Testis (tissue), 3 donors: ENCODE measurements around the gene MAPK8IP3. TPM values are rescaled to one million over a fixed set of nuclear protein-coding genes. Genes with fewer than 3 reads are reported as not detected.
"Not testable (repeated sequence)": the region's sequence is repeated elsewhere in the genome, so short reads cannot be mapped to it uniquely, and the experiment has no call there.

Experiments
- DNase-seq: peaks from one replicate; pipeline ENCODE4 v3.0.0-alpha.2; 2019
- H3K27ac ChIP-seq, 2 donors: fragments of 200-600 bp; sonication (generic); one replicate each; pipeline ENCODE4 v1.5.1; 2019
- H3K27me3 ChIP-seq: fragments of 200-600 bp; sonication (generic); one replicate; pipeline ENCODE4 v1.5.1; 2019
- H3K36me3 ChIP-seq: fragments of 200-600 bp; sonication (generic); one replicate; pipeline ENCODE4 v1.5.1; 2017; ENCODE audit warnings: low read depth; ENCODE audit errors: missing control alignments
- H3K4me1 ChIP-seq: fragments of 200-600 bp; sonication (generic); one replicate; pipeline ENCODE4 v1.5.1; 2019
- H3K4me3 ChIP-seq, 2 donors: fragments of 200-600 bp; sonication (generic); one replicate each; pipeline ENCODE4 v1.5.1; 2017 to 2019
- H3K9me3 ChIP-seq: fragments of 200-600 bp; sonication (generic); one replicate; pipeline ENCODE4 v1.5.1; 2017
- POLR2A ChIP-seq: fragments of 450-650 bp; IDR thresholded peaks from one replicate; pipeline ENCODE4 v1.6.1; 2017; ENCODE audit warnings: antibody characterized with exemption, mild to moderate bottlenecking, moderate library complexity
- WGBS, 2 donors: methylation state at CpG; one replicate each; pipeline ENCODE4 v1.1.5; 2018; 5-methylcytosine and 5-hydroxymethylcytosine counted together
- intact Hi-C: fragments of 100-400 bp; cut with DNase I; formaldehyde crosslinking; loops from one replicate; pipeline ENCODE4 v1.15.1; 2023; ENCODE audit warnings: low total_unique reads
- polyA plus RNA-seq: library from polyadenylated mRNA; stranded (reverse); fragments of 350-450 nt; fragmentation: Illumina TruSeq; extraction: RNeasy Lipid Tissue Mini Kit (QIAGEN cat#74804); gene quantifications from one replicate; pipeline ENCODE4 v1.2.3, GENCODE V29; 2014; ENCODE audit warnings: low read depth, low replicate concordance; ENCODE audit not compliant: insufficient read depth
- total RNA-seq, 2 donors: library from RNA; depleted of rRNA; stranded (reverse); fragments of >200 nt; gene quantifications; one replicate each; pipeline ENCODE4 v1.2.3, GENCODE V29; 2016
- TF ChIP-seq, protein P1 (sequence below), 3 experiments: fragments of 450-650 bp in 2 of 3; fragments of 200-600 bp in 1 of 3; sonication (generic) in 1 of 3; IDR thresholded peaks; one replicate each; pipeline ENCODE4 v1.5.1; 2016 to 2019; ENCODE audit warnings: antibody characterized with exemption in 3 of 3, mild to moderate bottlenecking in 2 of 3, moderate library complexity in 1 of 3

MAPK8IP3 gene
- total and polyA plus RNA-seq, 3 donors from 2014 or later = 52.7 to 154 (median 128) TPM

DNA sequence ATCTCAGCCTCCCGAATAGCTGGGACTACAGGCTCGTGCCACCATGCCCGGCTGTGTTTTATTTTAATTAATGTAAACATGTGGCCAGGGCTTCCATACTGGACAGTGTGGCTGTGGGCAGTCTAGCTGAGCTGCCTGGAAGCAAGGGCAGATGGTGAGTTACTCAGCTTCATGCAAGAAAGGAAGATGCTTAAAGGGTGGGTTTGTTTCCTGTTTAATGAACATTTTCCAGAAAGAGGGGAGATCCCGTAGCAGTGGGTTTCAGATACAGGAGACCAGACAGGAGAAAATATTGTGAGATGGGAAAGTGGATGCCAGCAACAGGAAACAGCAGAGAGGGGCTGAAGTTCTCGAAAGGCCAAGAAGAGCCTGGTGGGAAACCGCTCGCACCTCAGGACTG, 7.3 kb downstream of the MAPK8IP3 start:
- Histone ChIP-seq H3K4me3 (no peak overlapping the region), H3K9me3 (no peaks in the 10 kb centered on the region), H3K4me1 (peaks cover 10% of the 10 kb centered on the region), H3K27ac (no peak overlapping the region), H3K27me3 (no peaks in the 10 kb centered on the region), H3K36me3 (no peaks in the 10 kb centered on the region)
- TF ChIP-seq, protein P1, sequence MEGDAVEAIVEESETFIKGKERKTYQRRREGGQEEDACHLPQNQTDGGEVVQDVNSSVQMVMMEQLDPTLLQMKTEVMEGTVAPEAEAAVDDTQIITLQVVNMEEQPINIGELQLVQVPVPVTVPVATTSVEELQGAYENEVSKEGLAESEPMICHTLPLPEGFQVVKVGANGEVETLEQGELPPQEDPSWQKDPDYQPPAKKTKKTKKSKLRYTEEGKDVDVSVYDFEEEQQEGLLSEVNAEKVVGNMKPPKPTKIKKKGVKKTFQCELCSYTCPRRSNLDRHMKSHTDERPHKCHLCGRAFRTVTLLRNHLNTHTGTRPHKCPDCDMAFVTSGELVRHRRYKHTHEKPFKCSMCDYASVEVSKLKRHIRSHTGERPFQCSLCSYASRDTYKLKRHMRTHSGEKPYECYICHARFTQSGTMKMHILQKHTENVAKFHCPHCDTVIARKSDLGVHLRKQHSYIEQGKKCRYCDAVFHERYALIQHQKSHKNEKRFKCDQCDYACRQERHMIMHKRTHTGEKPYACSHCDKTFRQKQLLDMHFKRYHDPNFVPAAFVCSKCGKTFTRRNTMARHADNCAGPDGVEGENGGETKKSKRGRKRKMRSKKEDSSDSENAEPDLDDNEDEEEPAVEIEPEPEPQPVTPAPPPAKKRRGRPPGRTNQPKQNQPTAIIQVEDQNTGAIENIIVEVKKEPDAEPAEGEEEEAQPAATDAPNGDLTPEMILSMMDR (IDR thresholded peaks at IDR 0.05) = no peak
- TF ChIP-seq POLR2A = no peak
- intact Hi-C loops = no loop called here
- 80 to 84% methylated on average over 7 of the region's 7 CpGs for WGBS, 2 donors
- no peak for DNase-seq

DNA sequence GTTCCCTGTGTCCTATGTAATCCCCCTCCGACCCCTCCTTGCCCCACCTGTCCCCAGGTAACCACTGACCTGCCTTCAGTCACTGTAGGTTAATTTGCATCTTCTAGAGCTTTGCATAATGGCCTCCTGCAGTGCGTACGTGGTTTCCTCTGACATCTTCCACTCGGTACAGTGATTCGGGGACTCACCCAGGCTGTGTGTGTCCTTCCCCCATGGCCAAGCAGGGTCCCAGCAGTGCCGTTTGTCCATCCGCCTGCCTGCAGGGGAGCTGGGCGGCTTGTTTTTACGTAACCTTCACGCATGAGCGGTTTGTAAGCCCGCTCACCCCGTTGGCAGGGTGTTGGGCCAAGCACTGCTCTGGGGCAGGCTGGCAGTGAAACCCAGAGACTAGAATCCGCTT, 7.9 kb downstream of the MAPK8IP3 start:
- no peak overlapping the region for H3K4me3 ChIP-seq
- H3K27me3 ChIP-seq = no peaks in the 10 kb centered on the region
- H3K4me1 ChIP-seq = peaks cover 7% of the 10 kb centered on the region
- WGBS, 2 donors = 87 to 88% methylated on average over 12 to 14 of the region's 14 CpGs
- no peaks in the 10 kb centered on the region for H3K9me3 ChIP-seq
- H3K27ac ChIP-seq = no peak overlapping the region
- intact Hi-C loops = no loop called here
- no peaks in the 10 kb centered on the region for H3K36me3 ChIP-seq
- DNase-seq = no peak
- TF ChIP-seq, protein P1 (IDR thresholded peaks at IDR 0.05) = no peak
- no peak for TF ChIP-seq POLR2A

DNA sequence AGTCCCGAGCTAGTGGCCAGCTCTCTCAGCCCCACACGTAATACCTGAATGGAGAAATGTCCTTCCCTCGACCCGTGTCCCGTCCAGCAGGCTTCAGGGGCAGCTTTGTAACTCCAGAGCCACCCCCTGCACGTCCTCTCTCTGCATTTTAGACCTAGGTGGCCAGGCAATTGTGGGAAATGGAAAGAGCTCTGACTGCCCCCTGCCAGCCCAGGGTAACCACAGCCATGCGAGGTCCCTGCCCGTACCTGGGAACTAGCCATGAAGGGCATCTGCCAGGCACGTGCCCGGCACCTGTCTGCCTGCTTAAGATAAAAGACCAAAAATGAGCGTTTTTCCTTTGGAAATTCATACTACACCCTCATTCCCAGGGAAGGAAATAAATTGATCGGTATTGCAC, 9.2 kb downstream of the MAPK8IP3 start:
- TF ChIP-seq POLR2A = no peak
- TF ChIP-seq, protein P1 (IDR thresholded peaks at IDR 0.05) = no peak
- no peak overlapping the region for H3K27ac ChIP-seq
- H3K4me1 ChIP-seq = peaks cover 7% of the 10 kb centered on the region
- H3K4me3 ChIP-seq = no peak overlapping the region
- intact Hi-C loops = no loop called here
- no peaks in the 10 kb centered on the region for H3K27me3 ChIP-seq
- H3K9me3 ChIP-seq = no peaks in the 10 kb centered on the region
- no peak for DNase-seq
- WGBS, 2 donors = 94 to 96% methylated on average over 12 of the region's 12 CpGs
- H3K36me3 ChIP-seq = no peaks in the 10 kb centered on the region

DNA sequence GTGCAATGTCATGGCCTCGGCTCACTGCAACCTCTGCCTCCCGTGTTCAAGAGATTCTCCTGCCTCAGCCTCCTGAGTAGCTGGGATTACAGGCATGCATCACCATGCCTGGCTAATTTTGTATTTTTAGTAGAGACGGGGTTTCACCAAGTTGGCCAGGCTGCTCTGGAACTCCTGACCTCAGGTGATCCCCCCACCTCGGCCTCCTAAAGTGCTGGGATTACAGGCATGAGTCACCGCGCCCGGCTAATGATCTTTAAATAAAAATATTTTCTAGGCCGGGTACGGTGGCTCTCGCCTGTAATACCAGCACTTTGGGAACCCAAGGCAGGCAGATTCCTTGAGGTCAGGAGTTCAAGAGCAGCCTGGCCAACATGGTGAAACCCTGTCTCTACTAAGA, 12.2 kb downstream of the MAPK8IP3 start:
- H3K4me3 ChIP-seq, H3K9me3 ChIP-seq, intact Hi-C loops, H3K36me3 ChIP-seq, DNase-seq, H3K27ac ChIP-seq, H3K4me1 ChIP-seq, H3K27me3 ChIP-seq: not testable (repeated sequence)
- 89 to 97% methylated on average over 7 to 10 of the region's 10 CpGs for WGBS, 2 donors

DNA sequence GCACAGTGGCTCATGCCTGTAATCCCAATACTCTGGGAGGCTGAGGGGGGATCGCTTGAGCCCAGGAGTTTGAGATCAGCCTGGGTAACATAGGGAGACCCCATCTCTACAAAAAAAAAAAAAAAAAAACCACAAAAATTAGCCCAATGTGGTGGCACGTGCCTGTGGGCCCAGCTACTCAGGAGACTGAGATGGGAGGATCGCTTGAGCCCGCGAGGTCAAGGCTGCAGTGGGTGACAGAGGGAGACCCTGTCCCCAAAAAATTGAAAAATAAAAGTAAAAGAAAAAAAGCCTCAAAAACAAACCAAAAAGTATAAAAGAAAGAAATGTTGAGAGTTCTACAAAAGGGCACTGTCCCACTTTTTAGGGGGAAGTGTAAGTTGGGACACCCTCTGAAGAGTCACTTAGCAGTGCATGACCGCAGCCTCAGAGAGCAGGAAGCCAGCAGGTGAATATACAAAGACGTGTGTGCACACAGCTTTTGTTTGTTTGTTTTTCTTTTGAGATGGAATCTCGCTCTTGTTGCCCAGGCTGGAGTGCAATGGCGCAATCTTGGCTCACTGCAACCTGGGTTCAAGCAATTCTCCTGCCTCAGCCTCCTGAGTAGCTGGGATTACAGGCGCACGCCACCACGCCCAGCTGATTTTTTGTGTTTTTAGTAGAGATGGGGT, 13.7 kb downstream of the MAPK8IP3 start:
- 86 to 89% methylated on average over 12 of the region's 12 CpGs for WGBS, 2 donors
- H3K36me3 ChIP-seq, DNase-seq, intact Hi-C loops, H3K27me3 ChIP-seq, H3K9me3 ChIP-seq, H3K4me1 ChIP-seq, H3K27ac ChIP-seq, H3K4me3 ChIP-seq: not testable (repeated sequence)

DNA sequence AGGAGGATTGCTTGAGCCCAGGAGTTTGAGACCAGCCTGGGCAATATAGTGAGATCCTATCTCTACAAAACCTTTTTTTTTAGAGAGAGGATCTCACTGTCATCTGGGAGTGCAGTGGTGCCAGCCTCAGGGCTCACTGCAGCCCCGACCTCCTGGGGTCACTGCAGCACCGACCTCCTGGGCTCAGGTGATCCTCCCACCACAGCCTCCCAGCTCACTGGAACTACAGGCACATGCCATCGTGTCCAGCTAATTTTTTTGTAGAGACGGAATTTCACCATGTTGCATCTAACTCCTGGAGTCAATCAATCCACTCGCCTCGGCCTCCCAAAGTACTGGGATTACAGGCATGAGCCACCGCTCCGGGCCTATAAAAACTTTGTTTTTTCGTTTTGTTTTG, 15.4 kb downstream of the MAPK8IP3 start:
- H3K27ac ChIP-seq = no peak overlapping the region

More for the DNA sequence above, 15.4 kb downstream of the MAPK8IP3 start:
- H3K9me3 ChIP-seq = no peaks in the 10 kb centered on the region
- intact Hi-C loops = no loop called here
- no peak overlapping the region for H3K4me3 ChIP-seq
- no peak for DNase-seq
- no peaks in the 10 kb centered on the region for H3K27me3 ChIP-seq
- WGBS, 2 donors = 95% methylated on average over 9 of the region's 9 CpGs
- no peaks in the 10 kb centered on the region for H3K36me3 ChIP-seq
- H3K4me1 ChIP-seq = peaks cover 3% of the 10 kb centered on the region
- TF ChIP-seq POLR2A = no peak
- TF ChIP-seq, protein P1 (IDR thresholded peaks at IDR 0.05) = no peak
